Measurements from ENCODE around the gene CGNL1. TPM values are rescaled to one million over a fixed set of nuclear protein-coding genes. Genes with fewer than 3 reads are reported as not detected.

The CGNL1 gene
- polyA plus RNA-seq, 1 of the 3 experiments (the other 2 are of a cell fraction) = 0.23 TPM

DNA sequence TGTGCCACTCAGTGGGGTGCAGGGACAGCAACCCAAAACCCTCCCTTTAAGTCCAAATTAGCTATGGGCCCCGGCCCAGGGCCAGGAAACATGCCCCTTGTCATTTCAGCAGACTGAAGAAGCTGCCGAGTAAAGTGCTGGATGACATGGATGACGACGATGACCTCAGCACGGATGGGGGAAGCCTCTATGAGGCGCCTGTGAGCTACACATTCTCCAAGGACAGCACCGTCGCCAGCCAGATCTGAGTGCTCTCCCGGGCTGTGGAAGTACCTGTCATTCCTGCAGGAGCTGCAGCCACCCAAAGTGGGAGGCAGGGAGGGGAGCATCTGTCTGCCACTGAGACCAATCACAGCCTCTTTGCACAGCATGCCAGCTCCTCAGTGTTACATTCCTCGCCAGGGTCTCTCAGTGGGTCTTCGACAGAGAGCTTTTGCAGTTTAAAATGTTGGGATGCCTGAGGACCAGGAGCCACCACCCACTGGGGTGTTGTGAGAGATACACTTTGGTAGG is 171.0 kb downstream of the CGNL1 start:
- Histone ChIP-seq H3K9me3 (no peaks in the 10 kb centered on the region), H3K4me3 (ENCODE audit: low read depth in 2 of 2, low read length in 1 of 2) (no peak overlapping the region), H3K9ac (no peak overlapping the region), H3K9me2 (no peaks in the 10 kb centered on the region), H3K27ac (ENCODE audit: low read depth in 2 of 2, low read length in 1 of 2) (no peak overlapping the region), H3K27me3 (ENCODE audit: insufficient read depth) (no peaks in the 10 kb centered on the region), H4K20me1 (ENCODE audit: insufficient read depth) (no peaks in the 10 kb centered on the region), H2AFZ (ENCODE audit: low read depth) (no peak overlapping the region), H3K4me1 (ENCODE audit: control insufficient read depth in 1 of 2, insufficient read depth in 2 of 2, low read depth in 1 of 2, low read length in 1 of 2) (peaks cover 6 to 15% of the 10 kb centered on the region in 2 experiments; a peak in 3 of 4 replicates), H3F3A (replicated peaks; ENCODE audit: insufficient read depth) (peaks cover 11% of the 10 kb centered on the region), H3K4me2 (no peak overlapping the region), H3K79me2 (ENCODE audit: insufficient read depth) (no peaks in the 10 kb centered on the region), H3K36me3 (replicated peaks in 1 of 2; ENCODE audit: control insufficient read depth in 1 of 2, insufficient read depth in 2 of 2, low read length in 1 of 2) (no peaks in the 10 kb centered on the region)
- ChIA-PET POLR2A (no interaction called here), CTCF (interaction anchor here (1.1 to 11.4 kb wide), 6 partner anchors 9 to 1056 kb away, joined by 3 to 145 read pairs (median 8); no protein-coding TSS in a partner anchor)
- WGBS (ENCODE audit: low lambda C conversion rate) = 78% methylated on average over 4 of the region's 11 CpGs
- no peak for TF ChIP-seq RCOR1 (IDR thresholded peaks at IDR 0.05; ENCODE audit: low read length)
- TF ChIP-seq ELF1 (IDR thresholded peaks at IDR 0.05) = no peak
- no peak for TF ChIP-seq EZH2phosphoT487 (IDR thresholded peaks at IDR 0.05; ENCODE audit: borderline replicate concordance, low read depth)
- TF ChIP-seq MEF2A (IDR thresholded peaks at IDR 0.05; ENCODE audit: borderline replicate concordance, low read depth) = no peak
- TF ChIP-seq, protein P1, sequence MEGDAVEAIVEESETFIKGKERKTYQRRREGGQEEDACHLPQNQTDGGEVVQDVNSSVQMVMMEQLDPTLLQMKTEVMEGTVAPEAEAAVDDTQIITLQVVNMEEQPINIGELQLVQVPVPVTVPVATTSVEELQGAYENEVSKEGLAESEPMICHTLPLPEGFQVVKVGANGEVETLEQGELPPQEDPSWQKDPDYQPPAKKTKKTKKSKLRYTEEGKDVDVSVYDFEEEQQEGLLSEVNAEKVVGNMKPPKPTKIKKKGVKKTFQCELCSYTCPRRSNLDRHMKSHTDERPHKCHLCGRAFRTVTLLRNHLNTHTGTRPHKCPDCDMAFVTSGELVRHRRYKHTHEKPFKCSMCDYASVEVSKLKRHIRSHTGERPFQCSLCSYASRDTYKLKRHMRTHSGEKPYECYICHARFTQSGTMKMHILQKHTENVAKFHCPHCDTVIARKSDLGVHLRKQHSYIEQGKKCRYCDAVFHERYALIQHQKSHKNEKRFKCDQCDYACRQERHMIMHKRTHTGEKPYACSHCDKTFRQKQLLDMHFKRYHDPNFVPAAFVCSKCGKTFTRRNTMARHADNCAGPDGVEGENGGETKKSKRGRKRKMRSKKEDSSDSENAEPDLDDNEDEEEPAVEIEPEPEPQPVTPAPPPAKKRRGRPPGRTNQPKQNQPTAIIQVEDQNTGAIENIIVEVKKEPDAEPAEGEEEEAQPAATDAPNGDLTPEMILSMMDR (IDR thresholded peaks at IDR 0.05) = no peak
- no peak for TF ChIP-seq FOXM1 (IDR thresholded peaks at IDR 0.05; ENCODE audit: low read depth)
- no peak for TF ChIP-seq SMC3 (IDR thresholded peaks at IDR 0.05; ENCODE audit: low read depth, low read length)
- no peak for TF ChIP-seq JUND (IDR thresholded peaks at IDR 0.05)
- TF ChIP-seq, protein P2, sequence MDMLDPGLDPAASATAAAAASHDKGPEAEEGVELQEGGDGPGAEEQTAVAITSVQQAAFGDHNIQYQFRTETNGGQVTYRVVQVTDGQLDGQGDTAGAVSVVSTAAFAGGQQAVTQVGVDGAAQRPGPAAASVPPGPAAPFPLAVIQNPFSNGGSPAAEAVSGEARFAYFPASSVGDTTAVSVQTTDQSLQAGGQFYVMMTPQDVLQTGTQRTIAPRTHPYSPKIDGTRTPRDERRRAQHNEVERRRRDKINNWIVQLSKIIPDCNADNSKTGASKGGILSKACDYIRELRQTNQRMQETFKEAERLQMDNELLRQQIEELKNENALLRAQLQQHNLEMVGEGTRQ (IDR thresholded peaks at IDR 0.05; ENCODE audit: borderline replicate concordance, low read depth, low read length) = no peak
- TF ChIP-seq FOSL2 (IDR thresholded peaks at IDR 0.05; ENCODE audit: borderline replicate concordance, low read depth) = no peak
- no peak for TF ChIP-seq ZBTB33 (IDR thresholded peaks at IDR 0.05; ENCODE audit: borderline replicate concordance, low read depth)
- no peak for TF ChIP-seq TCF12 (IDR thresholded peaks at IDR 0.05)
- TF ChIP-seq YY1 (IDR thresholded peaks at IDR 0.05; ENCODE audit: low read depth) = no peak
- TF ChIP-seq EP300 (IDR thresholded peaks at IDR 0.05; ENCODE audit: borderline replicate concordance in 1 of 2, low read depth in 1 of 2, low read length in 1 of 2) = no peak
- TF ChIP-seq, protein P3, sequence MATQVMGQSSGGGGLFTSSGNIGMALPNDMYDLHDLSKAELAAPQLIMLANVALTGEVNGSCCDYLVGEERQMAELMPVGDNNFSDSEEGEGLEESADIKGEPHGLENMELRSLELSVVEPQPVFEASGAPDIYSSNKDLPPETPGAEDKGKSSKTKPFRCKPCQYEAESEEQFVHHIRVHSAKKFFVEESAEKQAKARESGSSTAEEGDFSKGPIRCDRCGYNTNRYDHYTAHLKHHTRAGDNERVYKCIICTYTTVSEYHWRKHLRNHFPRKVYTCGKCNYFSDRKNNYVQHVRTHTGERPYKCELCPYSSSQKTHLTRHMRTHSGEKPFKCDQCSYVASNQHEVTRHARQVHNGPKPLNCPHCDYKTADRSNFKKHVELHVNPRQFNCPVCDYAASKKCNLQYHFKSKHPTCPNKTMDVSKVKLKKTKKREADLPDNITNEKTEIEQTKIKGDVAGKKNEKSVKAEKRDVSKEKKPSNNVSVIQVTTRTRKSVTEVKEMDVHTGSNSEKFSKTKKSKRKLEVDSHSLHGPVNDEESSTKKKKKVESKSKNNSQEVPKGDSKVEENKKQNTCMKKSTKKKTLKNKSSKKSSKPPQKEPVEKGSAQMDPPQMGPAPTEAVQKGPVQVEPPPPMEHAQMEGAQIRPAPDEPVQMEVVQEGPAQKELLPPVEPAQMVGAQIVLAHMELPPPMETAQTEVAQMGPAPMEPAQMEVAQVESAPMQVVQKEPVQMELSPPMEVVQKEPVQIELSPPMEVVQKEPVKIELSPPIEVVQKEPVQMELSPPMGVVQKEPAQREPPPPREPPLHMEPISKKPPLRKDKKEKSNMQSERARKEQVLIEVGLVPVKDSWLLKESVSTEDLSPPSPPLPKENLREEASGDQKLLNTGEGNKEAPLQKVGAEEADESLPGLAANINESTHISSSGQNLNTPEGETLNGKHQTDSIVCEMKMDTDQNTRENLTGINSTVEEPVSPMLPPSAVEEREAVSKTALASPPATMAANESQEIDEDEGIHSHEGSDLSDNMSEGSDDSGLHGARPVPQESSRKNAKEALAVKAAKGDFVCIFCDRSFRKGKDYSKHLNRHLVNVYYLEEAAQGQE (IDR thresholded peaks at IDR 0.05; ENCODE audit: low read depth, low read length) = no peak
- TF ChIP-seq FOXJ3 (CRISPR knock-in tag; IDR thresholded peaks at IDR 0.05) = no peak
- no peak for TF ChIP-seq SIN3A (IDR thresholded peaks at IDR 0.05; ENCODE audit: borderline replicate concordance, low read depth, low read length)
- no peak for TF ChIP-seq MAX (IDR thresholded peaks at IDR 0.05; ENCODE audit: low read depth)
- no peak for DNase-seq
